Common myeloid progenitor, CD34-positive (primary cell): ENCODE measurements around the gene POTEH.
"Not testable (repeated sequence)": the region's sequence is repeated elsewhere in the genome, so short reads cannot be mapped to it uniquely, and the experiment has no call there.

Source experiments
- CTCF ChIA-PET: fragments of 350-600 bp; sonication (Branson Sonifier 250); formaldehyde crosslinking; loops from one replicate; lab custom pipeline; 2021; ENCODE audit warnings: antibody characterized with exemption; lab: Charles Lee
- POLR2A ChIA-PET: fragments of 350-600 bp; sonication (Branson Sonifier 250); formaldehyde crosslinking; loops from one replicate; lab custom pipeline; 2021; ENCODE audit warnings: antibody characterized with exemption; lab: Charles Lee
- DNase-seq, 3 donors: peaks; one replicate each; pipeline versions ENCODE4 v3.0.0 to v3.0.0-alpha.2; 2013
- H3K27ac ChIP-seq, 2 experiments: 1 replicate in 1 of 2; 2 replicates in 1 of 2; pipeline ENCODE4 v1.7.0; 2013; ENCODE audit warnings: inconsistent platforms in 2 of 2, low read length in 2 of 2, mild to moderate bottlenecking in 2 of 2, low read depth in 1 of 2, moderate library complexity in 1 of 2; ENCODE audit not compliant: severe bottlenecking in 2 of 2, insufficient read depth in 1 of 2, poor library complexity in 1 of 2
- H3K27me3 ChIP-seq, 5 experiments: replicated peaks in 2 of 5; 1 replicate in 3 of 5; 2 replicates in 2 of 5; pipeline versions ENCODE4 v1.6.1 to v1.7.0; 2013; ENCODE audit warnings: low read length in 4 of 5, mild to moderate bottlenecking in 2 of 5, moderate library complexity in 2 of 5, inconsistent platforms in 1 of 5; ENCODE audit not compliant: insufficient read depth in 5 of 5, control insufficient read depth in 4 of 5
- H3K36me3 ChIP-seq, 4 experiments: 1 replicate in 2 of 4; 2 replicates in 2 of 4; pipeline versions ENCODE4 v1.6.1 to v1.7.0; 2013; ENCODE audit warnings: low read length in 3 of 4, control low read depth in 1 of 4, mild to moderate bottlenecking in 1 of 4; ENCODE audit not compliant: control insufficient read depth in 4 of 4, insufficient read depth in 4 of 4
- H3K4me1 ChIP-seq, 4 experiments: 1 replicate in 3 of 4; 2 replicates in 1 of 4; pipeline versions ENCODE4 v1.6.1 to v1.7.1; 2013; ENCODE audit warnings: low read length in 3 of 4, mild to moderate bottlenecking in 3 of 4, control low read depth in 1 of 4, inconsistent platforms in 1 of 4, moderate library complexity in 1 of 4; ENCODE audit not compliant: control insufficient read depth in 4 of 4, insufficient read depth in 4 of 4; ENCODE audit errors: control extremely low read depth in 1 of 4
- H3K4me3 ChIP-seq, 7 experiments: 1 replicate in 4 of 7; 2 replicates in 3 of 7; pipeline versions ENCODE4 v1.5.1 to v1.7.0; 2013; ENCODE audit warnings: mild to moderate bottlenecking in 7 of 7, low read length in 6 of 7, moderate library complexity in 6 of 7, inconsistent platforms in 2 of 7, low read depth in 2 of 7, control low read depth in 1 of 7; ENCODE audit not compliant: insufficient read depth in 4 of 7, control insufficient read depth in 1 of 7; ENCODE audit errors: extremely low read depth in 1 of 7
- H3K9me3 ChIP-seq, 5 experiments: 1 replicate in 4 of 5; 2 replicates in 1 of 5; pipeline versions ENCODE4 v1.6.1 to v1.7.1; 2013; ENCODE audit warnings: low read length in 4 of 5, mild to moderate bottlenecking in 2 of 5, inconsistent platforms in 1 of 5, low read depth in 1 of 5, moderate library complexity in 1 of 5; ENCODE audit not compliant: control insufficient read depth in 4 of 5, insufficient read depth in 2 of 5; ENCODE audit errors: control extremely low read depth in 1 of 5
- WGBS: methylation state at CpG from one replicate; pipeline ENCODE4 v1.1.5; 2013; ENCODE audit not compliant: insufficient coverage; 5-methylcytosine and 5-hydroxymethylcytosine counted together

The POTEH gene

GRCh38 chr22:15687676-15688075 is 2.1 kb upstream of the POTEH start:
- WGBS: no CpG with 5 or more reads among the region's 4 CpGs
- H3K27me3 ChIP-seq, H3K4me1 ChIP-seq, POLR2A ChIA-PET, H3K27ac ChIP-seq, H3K9me3 ChIP-seq, CTCF ChIA-PET, H3K4me3 ChIP-seq, H3K36me3 ChIP-seq, DNase-seq: not testable (repeated sequence)

DNA sequence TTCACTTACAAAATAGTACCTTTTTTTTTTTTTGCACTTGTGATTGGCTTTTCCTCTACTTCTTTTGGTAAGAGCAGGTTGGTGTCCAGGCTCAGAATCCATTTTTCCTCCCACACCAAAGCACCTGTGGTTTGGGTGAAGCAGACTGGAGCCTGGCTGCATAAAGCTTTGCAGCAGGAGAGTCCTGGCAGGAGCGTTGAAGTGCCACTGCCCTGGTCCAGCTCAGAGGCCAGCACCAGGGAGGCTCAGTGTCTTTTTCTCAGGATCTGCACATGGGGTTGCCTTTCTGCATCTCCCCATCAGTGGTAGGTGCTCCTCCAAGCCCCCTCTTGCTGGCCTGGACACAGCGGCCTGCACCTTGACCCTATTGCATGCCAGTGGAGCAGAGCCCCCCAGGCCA is 1.7 kb upstream of the POTEH start:
- H3K9me3 ChIP-seq, DNase-seq, H3K27ac ChIP-seq, H3K4me3 ChIP-seq, H3K4me1 ChIP-seq, H3K27me3 ChIP-seq, H3K36me3 ChIP-seq, CTCF ChIA-PET, POLR2A ChIA-PET: not testable (repeated sequence)
- WGBS: no CpG with 5 or more reads among the region's 2 CpGs

GRCh38 chr22:15689012-15689748 is 646 bp upstream of the POTEH start:
- 84% methylated on average over 17 of the region's 77 CpGs for WGBS
- POLR2A ChIA-PET, H3K4me1 ChIP-seq, H3K27me3 ChIP-seq, H3K4me3 ChIP-seq, H3K27ac ChIP-seq, H3K36me3 ChIP-seq, H3K9me3 ChIP-seq, CTCF ChIA-PET, DNase-seq: not testable (repeated sequence)

DNA sequence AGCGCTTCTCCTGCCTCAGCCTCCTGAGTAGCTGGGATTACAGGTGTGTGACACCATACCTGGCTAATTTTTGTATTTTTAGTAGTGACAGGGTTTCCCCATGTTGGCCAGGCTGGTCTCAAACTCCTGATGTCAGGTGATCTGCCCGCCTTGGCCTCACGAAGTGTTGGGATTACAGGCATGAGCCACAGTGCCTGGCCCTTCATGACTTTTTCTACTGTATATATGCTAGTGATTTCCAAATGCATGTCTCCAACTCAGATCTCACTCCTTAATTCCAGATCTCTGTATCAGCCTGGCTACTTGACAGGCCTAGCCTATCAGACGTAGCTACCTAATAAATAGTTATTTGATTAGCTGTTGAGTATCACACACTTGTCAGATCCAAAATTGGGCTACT is 23.8 kb downstream of the POTEH start:
- H3K27ac ChIP-seq, H3K36me3 ChIP-seq, H3K27me3 ChIP-seq, DNase-seq, H3K9me3 ChIP-seq, H3K4me3 ChIP-seq, CTCF ChIA-PET, H3K4me1 ChIP-seq, POLR2A ChIA-PET: not testable (repeated sequence)
- WGBS: no CpG with 5 or more reads among the region's 4 CpGs

DNA sequence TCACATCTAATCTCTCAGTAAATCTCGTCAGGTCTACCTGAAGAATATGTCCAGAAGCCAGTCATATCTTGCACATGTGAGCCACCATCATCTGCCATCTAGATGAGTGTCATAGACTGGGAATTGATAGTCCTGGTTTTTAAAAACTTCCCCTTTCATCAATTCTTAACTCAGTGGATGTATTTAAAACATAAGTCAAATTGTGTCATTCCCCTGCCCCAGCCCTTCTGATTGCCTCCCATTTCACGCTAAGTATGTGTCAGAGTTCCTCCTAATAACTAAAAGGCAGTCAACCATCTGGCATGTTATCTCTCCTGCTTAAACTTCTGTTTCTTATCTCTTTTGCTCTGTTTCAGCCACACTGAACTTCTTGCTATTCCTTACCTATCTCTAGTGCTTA is 24.3 kb downstream of the POTEH start:
- no CpG with 5 or more reads among the region's 2 CpGs for WGBS
- DNase-seq, H3K27me3 ChIP-seq, H3K9me3 ChIP-seq, H3K4me1 ChIP-seq, H3K36me3 ChIP-seq, POLR2A ChIA-PET, H3K4me3 ChIP-seq, CTCF ChIA-PET, H3K27ac ChIP-seq: not testable (repeated sequence)

DNA sequence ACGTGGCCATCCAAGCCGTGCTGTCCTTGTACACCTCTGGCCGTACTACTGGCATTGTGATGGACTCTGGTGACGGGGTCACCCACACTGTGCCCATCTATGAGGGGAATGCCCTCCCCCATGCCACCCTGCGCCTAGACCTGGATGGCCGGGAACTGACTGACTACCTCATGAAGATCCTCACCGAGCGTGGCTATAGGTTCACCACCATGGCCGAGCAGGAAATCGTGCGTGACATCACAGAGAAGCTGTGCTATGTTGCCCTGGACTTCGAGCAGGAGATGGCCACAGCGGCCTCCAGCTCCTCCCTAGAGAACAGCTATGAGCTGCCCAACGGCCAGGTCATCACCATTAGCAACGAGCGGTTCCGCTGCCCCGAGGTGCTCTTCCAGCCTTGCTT is 32.1 kb downstream of the POTEH start:
- H3K27ac ChIP-seq, H3K36me3 ChIP-seq, H3K9me3 ChIP-seq, H3K27me3 ChIP-seq, DNase-seq, POLR2A ChIA-PET, CTCF ChIA-PET, H3K4me3 ChIP-seq, H3K4me1 ChIP-seq: not testable (repeated sequence)
- no CpG with 5 or more reads among the region's 18 CpGs for WGBS

GRCh38 chr22:15729209-15729917 is 39.5 kb downstream of the POTEH start:
- H3K9me3 ChIP-seq, H3K27ac ChIP-seq, POLR2A ChIA-PET, H3K4me1 ChIP-seq, DNase-seq, H3K27me3 ChIP-seq, CTCF ChIA-PET, H3K4me3 ChIP-seq, H3K36me3 ChIP-seq: not testable (repeated sequence)
- no CpG with 5 or more reads among the region's 19 CpGs for WGBS
